Transverse colon (tissue), 4 donors: ENCODE measurements around the gene MEF2A. TPM values are rescaled to one million over a fixed set of nuclear protein-coding genes. Genes with fewer than 3 reads are reported as not detected.

ENCODE experiments used
- DNase-seq: peaks from one replicate; pipeline ENCODE4 v3.0.0-alpha.2; 2019
- H3K27ac ChIP-seq, 4 donors: fragments of 200-600 bp; sonication (generic); 2 replicates each; pipeline ENCODE4 v1.5.1; 2016 to 2018; ENCODE audit warnings: inconsistent platforms in 4 of 4
- H3K27me3 ChIP-seq: fragments of 200-600 bp; sonication (generic); 2 replicates; pipeline ENCODE4 v1.5.1; 2017; ENCODE audit warnings: inconsistent platforms
- H3K36me3 ChIP-seq, 4 donors: fragments of 200-600 bp; sonication (generic); 2 replicates each; pipeline ENCODE4 v1.5.1; 2017 to 2019; ENCODE audit warnings: inconsistent platforms in 4 of 4
- H3K4me1 ChIP-seq, 4 donors: fragments of 200-600 bp; sonication (generic); 2 replicates each; pipeline ENCODE4 v1.5.1; 2017 to 2020; ENCODE audit warnings: inconsistent platforms in 4 of 4
- H3K4me3 ChIP-seq, 4 donors: fragments of 200-600 bp; sonication (generic); 1 replicate in 1 of 4; 2 replicates in 3 of 4; pipeline versions ENCODE4 v1.5.1 to v1.6.1; 2017 to 2019; ENCODE audit warnings: inconsistent platforms in 4 of 4
- H3K9me3 ChIP-seq, 2 donors: fragments of 200-600 bp; sonication (generic); 2 replicates each; pipeline ENCODE4 v1.5.1; 2017 to 2019; ENCODE audit warnings: inconsistent platforms in 2 of 2
- CTCF ChIP-seq, 5 experiments: fragments of 200-600 bp in 3 of 5; fragments of 450-650 bp in 2 of 5; sonication (generic) in 3 of 5; IDR thresholded peaks; 1 replicate in 2 of 5; 2 replicates in 3 of 5; pipeline ENCODE4 v1.5.1; 2016 to 2017; ENCODE audit warnings: antibody characterized with exemption in 5 of 5, inconsistent platforms in 3 of 5, mild to moderate bottlenecking in 2 of 5, moderate library complexity in 1 of 5
- EP300 ChIP-seq: sonication (generic); formaldehyde crosslinking; IDR thresholded peaks from one replicate; pipeline ENCODE4 v1.6.1; 2017; ENCODE audit warnings: antibody characterized with exemption, low read depth
- POLR2A ChIP-seq: fragments of 450-650 bp; IDR thresholded peaks from one replicate; pipeline ENCODE4 v1.6.1; 2016; ENCODE audit warnings: antibody characterized with exemption, mild to moderate bottlenecking, moderate library complexity
- POLR2AphosphoS5 ChIP-seq, 3 donors: sonication (generic); formaldehyde crosslinking; IDR thresholded peaks; one replicate each; pipeline ENCODE4 v1.6.1; 2016; ENCODE audit warnings: antibody characterized with exemption in 3 of 3
- WGBS, 2 donors: methylation state at CpG; one replicate each; pipeline ENCODE4 v1.1.5; 2018; ENCODE audit warnings: low coverage in 1 of 2; 5-methylcytosine and 5-hydroxymethylcytosine counted together
- in situ Hi-C, 4 donors: fragments of 200-750 bp; cut with MboI; loops; one replicate each; pipeline versions ENCODE4 v1.15.0 to v1.15.1; 2017; ENCODE audit warnings: low sequenced_read_pairs in 3 of 4, low pct_ligation_motif_present in 1 of 4, low pct_unique_long_range_greater_than_20kb in 1 of 4
- intact Hi-C: fragments of 100-400 bp; cut with DNase I; formaldehyde crosslinking; loops from one replicate; pipeline ENCODE4 v1.15.1; 2023; ENCODE audit warnings: low total_unique reads
- total RNA-seq, 4 donors: library from RNA; depleted of rRNA; stranded (reverse); fragments of >200 nt; gene quantifications; one replicate each; pipeline ENCODE4 v1.1.0, GENCODE V29; 2016

Gene MEF2A
- total RNA-seq, 4 donors from 2014 or later = 37.4 to 62.5 (median 51.8) TPM

GRCh38 chr15:99721104-99721778 lies 155.5 kb downstream of the MEF2A start:
- TF ChIP-seq POLR2AphosphoS5 (IDR thresholded peaks at IDR 0.05) = no peak
- no peak for TF ChIP-seq POLR2A
- TF ChIP-seq EP300 = no peak
- no peak for TF ChIP-seq CTCF (IDR thresholded peaks at IDR 0.05)
- intact Hi-C loops (no loop called here), in situ Hi-C loops (loop anchor here in 2 of 4 donors (25.0 kb wide), 2 partner anchors 309 to 434 kb away; no protein-coding TSS in a partner anchor)
- Histone ChIP-seq H3K4me3 (no peak overlapping the region), H3K36me3 (no peaks in the 10 kb centered on the region), H3K27ac (no peak overlapping the region), H3K9me3 (no peaks in the 10 kb centered on the region), H3K27me3 (no peaks in the 10 kb centered on the region), H3K4me1 (peaks cover 2 to 14% (median 7%) of the 10 kb centered on the region in 4 donors)
- WGBS, 2 donors = 70 to 79% methylated on average over 3 of the region's 3 CpGs
- no peak for DNase-seq

DNA sequence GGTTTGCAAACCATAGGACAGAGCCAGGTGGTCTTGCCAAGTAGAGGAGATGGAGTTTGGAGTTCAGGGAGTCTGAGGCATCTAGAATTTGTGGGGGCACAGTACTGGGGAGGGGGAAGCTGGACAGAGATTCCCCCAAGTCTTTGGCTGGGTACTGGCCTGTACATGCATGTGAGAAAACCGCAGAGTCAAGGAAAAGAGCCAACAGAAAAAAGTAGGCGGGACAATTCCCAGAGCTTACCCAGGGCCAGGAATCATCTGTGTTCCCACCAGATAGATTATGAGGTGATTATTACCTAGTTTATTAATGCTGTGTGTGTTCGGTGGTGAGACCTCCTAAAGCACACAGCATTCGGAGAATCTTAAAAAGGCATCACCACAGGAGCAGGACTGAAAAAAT lies 156.1 kb downstream of the MEF2A start:
- Histone ChIP-seq H3K4me3 (no peak overlapping the region), H3K27ac (no peak overlapping the region), H3K9me3 (no peaks in the 10 kb centered on the region), H3K27me3 (no peaks in the 10 kb centered on the region), H3K4me1 (peaks cover 2 to 8% (median 5%) of the 10 kb centered on the region in 4 donors), H3K36me3 (no peaks in the 10 kb centered on the region)
- intact Hi-C loops (no loop called here), in situ Hi-C loops (loop anchor here in 2 of 4 donors (25.0 kb wide), 2 partner anchors 310 to 435 kb away; no protein-coding TSS in a partner anchor)
- 97 to 100% methylated on average over 3 to 4 of the region's 4 CpGs for WGBS, 2 donors
- TF ChIP-seq CTCF (IDR thresholded peaks at IDR 0.05) = no peak
- TF ChIP-seq POLR2AphosphoS5 (IDR thresholded peaks at IDR 0.05) = no peak
- TF ChIP-seq EP300 = no peak
- no peak for TF ChIP-seq POLR2A
- no peak for DNase-seq

DNA sequence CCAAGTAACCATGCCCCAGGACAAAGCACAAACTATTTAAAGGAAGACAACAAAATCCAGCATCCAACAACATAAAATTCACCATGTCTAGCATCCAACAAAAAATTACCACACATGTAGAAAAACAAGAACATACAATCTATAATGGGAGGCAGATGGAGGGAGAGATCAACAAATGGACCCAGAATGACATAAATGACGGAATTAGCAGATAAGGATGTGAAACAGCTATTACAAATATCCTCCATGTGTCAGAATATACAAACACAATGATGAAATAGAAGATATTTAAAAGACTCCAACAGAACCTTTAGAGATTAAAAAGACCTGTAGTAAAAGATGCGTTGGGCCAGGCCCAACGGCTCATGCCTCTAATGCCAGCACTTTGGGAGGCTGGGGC lies 156.6 kb downstream of the MEF2A start:
- Histone ChIP-seq H3K4me1 (peaks cover 0 to 4% (median 3%) of the 10 kb centered on the region in 4 donors), H3K27me3 (no peaks in the 10 kb centered on the region), H3K9me3 (no peaks in the 10 kb centered on the region), H3K4me3 (no peak overlapping the region), H3K36me3 (no peaks in the 10 kb centered on the region), H3K27ac (no peak overlapping the region)
- TF ChIP-seq POLR2AphosphoS5 (IDR thresholded peaks at IDR 0.05) = no peak
- intact Hi-C loops (no loop called here), in situ Hi-C loops (loop anchor here in 2 of 4 donors (25.0 kb wide), 2 partner anchors 310 to 435 kb away; no protein-coding TSS in a partner anchor)
- DNase-seq = no peak
- WGBS, 2 donors = 95 to 96% methylated on average over 3 of the region's 3 CpGs

DNA sequence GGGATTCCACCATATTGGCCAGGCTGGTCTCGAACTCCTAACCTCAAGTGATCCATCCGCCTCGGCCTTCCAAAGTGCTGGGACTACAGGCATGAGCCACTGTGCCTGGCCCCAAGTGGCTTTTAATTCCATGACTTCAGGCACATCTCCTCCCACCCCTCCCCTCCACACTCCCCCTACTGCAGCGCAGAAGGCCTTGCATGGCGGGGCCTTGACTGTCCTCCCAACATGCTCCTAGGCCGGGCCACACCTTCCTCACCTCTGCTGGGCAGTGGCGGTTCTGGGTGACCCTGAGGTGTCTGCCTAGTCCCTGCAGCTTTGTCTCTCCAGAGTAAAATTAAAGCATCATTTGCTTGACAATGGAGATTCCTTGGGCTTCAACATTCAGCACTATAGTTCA lies 160.5 kb downstream of the MEF2A start:
- no peaks in the 10 kb centered on the region for H3K27me3 ChIP-seq
- WGBS, 2 donors = 84% methylated on average over 7 of the region's 7 CpGs; no CpG with 5 or more reads in 1 of the 2 donors
- H3K36me3 ChIP-seq = no peaks in the 10 kb centered on the region
- TF ChIP-seq CTCF (IDR thresholded peaks at IDR 0.05) (no peak), EP300 (no peak), POLR2AphosphoS5 (IDR thresholded peaks at IDR 0.05) (no peak), POLR2A (no peak)
- H3K9me3 ChIP-seq = no peaks in the 10 kb centered on the region
- H3K27ac ChIP-seq = no peak overlapping the region
- intact Hi-C loops (no loop called here), in situ Hi-C loops (no loop called here)
- H3K4me3 ChIP-seq = no peak overlapping the region
- DNase-seq = no peak
- H3K4me1 ChIP-seq = peaks cover 0 to 14% (median 2%) of the 10 kb centered on the region in 4 donors
